ENCODE data around the gene PHF12.

The PHF12 gene

DNA sequence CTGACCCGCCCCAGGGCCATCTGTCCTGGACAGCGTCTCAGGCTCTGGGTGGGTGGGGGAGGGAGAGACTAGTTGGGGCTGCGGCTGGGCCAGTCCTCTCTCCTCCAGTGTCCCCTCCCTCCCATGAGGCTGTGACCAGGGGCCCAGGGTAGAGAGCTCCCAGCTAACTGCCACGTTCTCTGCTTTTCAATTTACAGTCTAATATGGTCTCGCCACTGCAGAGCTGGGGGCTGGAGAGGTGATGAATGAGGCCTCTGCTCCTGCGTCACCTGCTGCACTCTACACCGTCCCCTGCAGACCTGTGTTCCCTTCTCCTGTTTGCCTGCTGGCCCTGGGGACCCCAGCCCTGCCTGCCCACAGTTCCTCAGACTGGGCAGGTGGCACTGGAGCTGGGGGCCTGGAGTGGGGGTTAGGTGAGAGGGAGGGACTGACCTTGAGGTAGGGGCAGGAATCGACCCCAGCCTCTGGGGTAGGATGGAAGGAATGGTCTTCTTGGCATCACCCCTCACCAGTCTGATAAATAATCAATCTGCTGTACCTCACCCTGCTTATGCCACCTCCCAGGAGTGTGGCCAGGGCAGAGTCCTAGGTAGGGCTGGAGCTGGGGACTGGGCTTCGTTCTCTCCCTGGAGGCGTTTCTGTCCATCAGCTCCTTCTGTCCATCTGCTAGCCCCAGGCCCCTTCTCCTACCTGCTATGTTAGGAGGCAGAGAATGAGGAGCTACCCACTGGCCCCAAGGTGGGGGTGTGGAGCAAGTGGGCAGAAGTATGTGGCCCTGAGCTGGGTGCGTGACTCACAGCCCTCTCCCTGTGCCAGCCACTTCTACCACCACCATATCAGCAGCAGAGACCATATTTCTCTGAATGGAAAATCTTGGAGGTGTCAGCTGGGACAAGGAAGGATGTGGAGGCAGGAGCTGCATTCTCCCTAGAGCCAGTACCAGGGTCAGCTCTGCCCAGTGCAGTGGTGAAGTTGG is 41.6 kb upstream of the PHF12 start:
- TF ChIP-seq, protein P1, sequence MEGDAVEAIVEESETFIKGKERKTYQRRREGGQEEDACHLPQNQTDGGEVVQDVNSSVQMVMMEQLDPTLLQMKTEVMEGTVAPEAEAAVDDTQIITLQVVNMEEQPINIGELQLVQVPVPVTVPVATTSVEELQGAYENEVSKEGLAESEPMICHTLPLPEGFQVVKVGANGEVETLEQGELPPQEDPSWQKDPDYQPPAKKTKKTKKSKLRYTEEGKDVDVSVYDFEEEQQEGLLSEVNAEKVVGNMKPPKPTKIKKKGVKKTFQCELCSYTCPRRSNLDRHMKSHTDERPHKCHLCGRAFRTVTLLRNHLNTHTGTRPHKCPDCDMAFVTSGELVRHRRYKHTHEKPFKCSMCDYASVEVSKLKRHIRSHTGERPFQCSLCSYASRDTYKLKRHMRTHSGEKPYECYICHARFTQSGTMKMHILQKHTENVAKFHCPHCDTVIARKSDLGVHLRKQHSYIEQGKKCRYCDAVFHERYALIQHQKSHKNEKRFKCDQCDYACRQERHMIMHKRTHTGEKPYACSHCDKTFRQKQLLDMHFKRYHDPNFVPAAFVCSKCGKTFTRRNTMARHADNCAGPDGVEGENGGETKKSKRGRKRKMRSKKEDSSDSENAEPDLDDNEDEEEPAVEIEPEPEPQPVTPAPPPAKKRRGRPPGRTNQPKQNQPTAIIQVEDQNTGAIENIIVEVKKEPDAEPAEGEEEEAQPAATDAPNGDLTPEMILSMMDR (IDR thresholded peaks at IDR 0.05; ENCODE audit: low read depth, low read length), result no peak
- H3K4me3 ChIP-seq (ENCODE audit: low read depth, low read length), result no peak overlapping the region

DNA sequence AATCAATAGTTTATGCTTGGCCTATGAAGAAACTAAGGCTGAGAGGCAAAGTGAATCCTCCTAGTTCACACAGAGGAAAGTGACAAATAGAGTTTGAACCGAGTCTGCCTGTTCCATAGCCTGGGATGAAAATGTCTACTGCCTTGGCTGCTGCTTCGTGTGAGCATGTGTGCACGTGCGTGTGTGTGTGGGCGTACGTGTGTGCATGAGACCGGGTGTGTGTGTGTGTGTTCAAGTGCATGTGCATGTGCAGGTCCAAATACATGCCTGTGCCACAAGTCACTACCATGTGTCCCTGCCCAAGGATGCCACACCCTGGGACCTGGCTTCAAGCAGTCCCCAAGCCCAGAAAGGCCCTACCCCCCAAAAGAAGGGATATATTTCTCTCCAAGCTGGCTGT is 40.9 kb upstream of the PHF12 start:
- TF ChIP-seq, protein P1 (IDR thresholded peaks at IDR 0.05; ENCODE audit: low read depth, low read length), result no peak
- H3K4me3 ChIP-seq (ENCODE audit: low read depth, low read length), result no peak overlapping the region

DNA sequence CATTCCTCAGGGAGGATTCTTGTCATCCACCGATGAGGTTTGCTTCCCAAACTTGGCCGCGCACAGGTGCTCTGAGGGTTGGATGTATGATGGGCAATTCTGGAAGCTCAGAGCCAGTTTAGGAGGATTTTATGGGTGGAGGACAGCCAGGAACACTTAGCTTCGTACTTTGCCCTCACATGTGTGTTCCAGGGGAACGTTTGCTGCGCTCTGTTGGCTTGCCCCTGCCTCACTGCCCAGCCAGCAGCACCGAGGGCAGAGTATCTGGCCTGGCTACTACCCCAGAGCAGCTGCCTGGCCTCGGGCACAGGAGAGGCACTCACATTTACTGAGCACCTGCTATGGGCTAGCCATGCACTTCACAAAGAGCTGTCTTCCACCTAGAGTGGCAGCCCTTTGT is 40.5 kb upstream of the PHF12 start:
- no peak overlapping the region for H3K4me3 ChIP-seq (ENCODE audit: low read depth, low read length)
- TF ChIP-seq, protein P1 (IDR thresholded peaks at IDR 0.05; ENCODE audit: low read depth, low read length), result no peak

DNA sequence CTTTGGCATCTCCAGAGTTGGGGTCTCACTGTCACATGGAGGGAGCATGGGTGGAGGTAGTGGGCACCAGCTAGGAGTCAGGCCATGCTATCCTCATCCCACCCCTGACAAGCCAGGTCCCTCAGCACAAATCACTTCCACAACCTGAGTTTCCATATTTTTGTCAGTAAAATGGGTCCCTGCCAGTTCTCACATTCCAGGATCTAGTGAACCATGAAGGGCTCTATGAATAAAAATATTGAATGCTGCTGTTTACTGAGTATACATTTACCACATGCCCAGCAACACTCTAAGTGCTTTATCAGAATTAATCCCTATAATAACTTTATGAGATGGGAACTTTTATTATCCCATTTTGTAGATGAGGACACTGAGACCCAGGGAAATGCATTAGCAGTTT is 37.7 kb upstream of the PHF12 start:
- H3K4me3 ChIP-seq (ENCODE audit: low read depth, low read length), result no peak overlapping the region
- TF ChIP-seq, protein P1 (IDR thresholded peaks at IDR 0.05; ENCODE audit: low read depth, low read length), result no peak

- no peak overlapping the region for H3K4me3 ChIP-seq (ENCODE audit: low read depth, low read length)
- TF ChIP-seq, protein P1 (IDR thresholded peaks at IDR 0.05; ENCODE audit: low read depth, low read length), result no peak
Measured at GRCh38 chr17:28988475-28988874, 37.2 kb upstream of the PHF12 start.

DNA sequence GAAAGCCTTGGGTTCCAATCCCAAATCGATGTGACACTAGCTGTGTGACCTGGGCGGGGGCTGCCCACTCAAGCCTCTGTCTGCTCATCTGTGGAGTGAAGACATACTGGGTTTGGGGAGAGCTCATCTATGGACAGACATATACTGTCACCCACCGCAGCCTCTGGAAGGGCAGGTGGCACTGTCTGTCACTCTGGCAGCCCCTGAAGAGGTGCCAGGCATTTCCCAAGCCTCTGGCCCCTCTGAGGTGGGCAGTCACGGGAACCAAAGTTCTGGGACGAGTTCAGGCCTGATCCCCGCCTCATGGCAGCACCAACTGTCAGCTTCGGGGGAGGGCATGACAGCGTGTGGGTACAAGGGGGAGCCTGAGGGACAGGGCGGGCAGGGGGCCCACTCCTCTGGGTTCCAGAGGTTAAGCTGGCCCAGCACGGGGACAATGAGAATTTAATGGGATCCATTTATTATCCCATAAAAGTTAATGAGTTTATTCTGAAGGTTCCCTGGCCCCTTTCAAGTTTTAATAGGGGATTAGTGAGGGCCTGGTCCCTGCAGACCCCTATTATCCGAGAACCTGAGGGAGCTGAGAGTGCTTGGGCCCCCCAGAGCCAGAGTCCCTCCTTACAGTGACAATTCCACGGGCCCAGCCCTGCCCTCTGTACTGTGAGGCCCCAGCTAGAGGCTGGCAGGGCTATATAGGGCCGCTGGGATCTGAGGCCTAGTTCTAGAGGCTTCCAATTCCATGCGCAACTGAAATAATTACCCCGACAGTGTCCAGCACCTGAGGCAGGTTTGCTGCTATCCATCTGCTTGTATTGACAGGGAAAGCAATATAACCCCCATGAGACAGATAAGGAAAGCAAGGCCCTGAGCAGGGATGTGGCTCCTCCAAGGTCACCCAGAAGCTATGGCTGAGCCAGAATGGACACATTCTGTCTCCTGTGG is 35.7 kb upstream of the PHF12 start:
- TF ChIP-seq, protein P1 (IDR thresholded peaks at IDR 0.05; ENCODE audit: low read depth, low read length), result no peak

More for the DNA sequence above, 35.7 kb upstream of the PHF12 start:
- no peak overlapping the region for H3K4me3 ChIP-seq (ENCODE audit: low read depth, low read length)

All from WI38 (cell line).